Measurements from ENCODE around the gene AGBL3.
A peak's percentile ranks its signal among the peaks of the same experiment; 100 is the strongest.
"Not testable (repeated sequence)": the region's sequence is repeated elsewhere in the genome, so short reads cannot be mapped to it uniquely, and the experiment has no call there.

Gene AGBL3

DNA sequence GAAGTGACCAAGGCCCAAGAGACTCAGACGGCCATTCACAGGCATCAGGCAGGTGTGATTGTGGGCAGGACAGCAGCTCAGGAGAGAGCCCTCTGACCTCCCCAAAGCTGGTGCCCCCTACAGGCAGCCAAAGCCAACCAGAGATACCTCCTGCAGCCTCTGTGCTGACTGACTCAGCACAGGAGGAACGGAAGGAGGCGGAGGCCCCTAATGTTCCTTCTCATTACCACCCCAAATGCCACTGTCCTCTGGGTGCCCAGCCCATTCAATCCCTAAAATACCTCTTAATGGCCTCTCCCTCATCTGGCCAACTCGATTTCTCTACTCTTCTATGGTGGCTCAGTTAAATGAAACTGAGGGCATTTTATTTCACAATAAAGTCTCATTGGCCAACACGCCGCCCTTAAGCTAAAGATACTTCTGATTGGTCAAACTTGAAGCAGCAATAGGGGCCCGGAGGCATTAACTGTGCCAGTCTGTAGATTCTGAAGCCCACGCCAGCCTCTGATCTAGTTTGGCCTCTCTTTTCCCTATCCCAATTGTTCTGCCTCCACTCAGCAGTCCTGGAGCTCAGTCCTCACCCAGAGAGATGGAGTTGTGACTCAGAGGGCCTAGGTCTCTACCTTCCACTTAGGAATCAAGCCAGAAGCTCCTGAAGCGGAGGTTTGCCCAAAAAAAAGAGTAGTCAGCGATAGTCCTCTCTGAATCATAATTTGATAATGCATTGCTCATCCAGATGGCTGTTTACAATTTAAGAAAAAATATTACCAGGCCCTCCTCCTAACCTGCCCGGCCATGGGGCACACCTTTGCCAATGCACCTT lies 183.0 kb downstream of the AGBL3 start:
- peak; percentile 67 to 78 (median 72) for DNase-seq

DNA sequence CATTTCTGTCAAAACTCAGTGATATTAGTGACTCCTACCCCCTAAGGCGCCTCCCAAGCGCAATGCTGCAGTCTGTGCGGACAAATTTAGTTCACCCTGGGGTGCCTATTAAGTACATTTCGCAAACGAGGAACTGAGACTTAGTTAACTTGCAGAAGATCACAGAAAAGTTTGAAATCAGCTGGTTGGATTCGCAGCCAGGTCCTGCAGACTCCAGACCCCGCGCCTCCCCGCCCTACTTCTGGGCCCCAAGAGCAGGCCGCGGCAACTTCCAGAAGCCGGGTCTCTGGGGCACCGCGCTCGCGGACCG lies 183.6 kb downstream of the AGBL3 start:
- peak in 2 of 3 donors; percentile 54 to 56 for DNase-seq

DNA sequence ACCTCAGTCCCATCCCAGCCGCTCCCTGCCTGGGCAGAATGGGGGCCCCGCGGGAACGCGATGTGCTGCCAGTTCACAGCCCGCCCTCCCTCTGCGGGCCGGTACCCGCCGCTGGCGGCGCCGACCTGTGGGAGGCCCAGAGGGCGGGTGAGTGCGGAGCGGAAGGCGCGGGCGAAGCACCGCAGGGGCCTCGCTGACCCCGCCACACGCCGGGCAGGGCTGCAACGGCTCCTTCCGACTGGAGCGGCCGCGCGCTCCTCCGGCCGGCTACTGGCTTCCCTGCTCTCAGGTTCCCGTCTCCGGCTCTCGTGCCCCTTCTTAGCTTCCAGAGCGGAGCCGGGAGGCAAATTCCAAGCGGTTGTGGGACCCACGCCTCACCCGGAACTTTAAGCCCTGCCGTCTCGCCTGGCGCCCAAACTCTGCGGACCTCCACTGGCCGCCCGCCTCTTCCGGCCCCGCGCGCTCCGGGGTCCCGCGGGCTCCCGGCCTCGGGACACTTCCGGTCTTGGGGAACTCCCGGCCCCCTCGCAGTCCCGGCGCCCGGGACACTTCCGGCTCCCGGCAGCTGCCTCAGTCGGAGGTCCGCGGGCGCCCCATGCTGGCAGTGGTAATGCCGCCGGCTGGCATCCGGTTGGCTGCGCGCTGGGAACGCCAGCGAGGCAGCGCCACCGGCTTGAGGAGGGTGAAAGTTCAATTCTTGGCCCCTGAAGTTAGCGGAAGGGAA lies 184.1 kb downstream of the AGBL3 start, which contains the start of gene CYREN:
Gene CYREN (minus strand): TSS at position 434 of the 724 bp plus-strand sequence. CDS start 1,785 bp downstream, outside the sequence.
- DNase-seq = peak; percentile 98 to 99 (median 98)

DNA sequence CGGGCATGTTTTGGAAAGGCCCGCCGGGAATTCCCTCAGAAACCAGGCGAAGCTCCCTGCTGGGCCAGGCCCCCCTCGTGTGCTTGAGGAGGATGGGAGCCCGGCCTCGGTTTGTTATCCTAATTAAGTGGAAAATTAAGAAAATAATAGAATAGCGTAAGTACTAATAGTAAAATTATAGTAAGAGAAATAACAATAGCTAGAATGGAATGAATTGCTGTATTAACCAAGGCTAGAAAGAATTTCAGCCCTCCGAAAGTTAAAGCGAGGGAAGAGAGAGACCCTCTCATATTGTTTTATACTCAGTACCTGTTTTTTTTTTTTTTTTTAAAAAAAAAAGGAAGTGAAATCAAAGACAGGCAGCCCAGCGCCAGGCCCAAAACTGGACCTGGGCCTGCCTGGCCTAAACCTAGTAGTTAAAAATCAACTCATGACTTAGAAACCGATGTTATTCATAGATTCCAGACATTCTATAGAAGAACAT lies 184.7 kb downstream of the AGBL3 start:
- not testable (repeated sequence) for DNase-seq

GRCh38 chr7:135171581-135172291 lies 185.4 kb downstream of the AGBL3 start:
- DNase-seq = peak in 1 of 3 donors; percentile 33

DNA sequence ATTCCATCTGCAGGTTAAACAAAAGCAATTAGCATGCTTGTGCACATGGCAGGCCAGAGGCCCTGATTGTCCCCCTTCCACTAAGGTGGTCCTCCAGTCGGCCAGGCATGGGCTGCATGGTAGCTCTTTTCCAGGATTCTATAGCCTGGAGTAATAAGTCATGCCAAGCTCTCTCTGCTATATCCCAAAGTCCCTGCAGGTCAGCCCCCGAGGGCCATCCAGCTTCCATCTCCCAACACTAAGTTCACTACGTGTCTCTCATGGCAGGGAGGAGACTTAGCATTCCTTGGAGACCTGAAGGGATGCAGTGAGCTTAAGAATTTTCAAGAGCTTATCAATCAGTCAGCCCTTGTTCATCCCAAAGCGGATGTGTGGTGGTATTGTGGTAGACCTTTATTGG lies 187.6 kb downstream of the AGBL3 start:
- not testable (repeated sequence) for DNase-seq

DNA sequence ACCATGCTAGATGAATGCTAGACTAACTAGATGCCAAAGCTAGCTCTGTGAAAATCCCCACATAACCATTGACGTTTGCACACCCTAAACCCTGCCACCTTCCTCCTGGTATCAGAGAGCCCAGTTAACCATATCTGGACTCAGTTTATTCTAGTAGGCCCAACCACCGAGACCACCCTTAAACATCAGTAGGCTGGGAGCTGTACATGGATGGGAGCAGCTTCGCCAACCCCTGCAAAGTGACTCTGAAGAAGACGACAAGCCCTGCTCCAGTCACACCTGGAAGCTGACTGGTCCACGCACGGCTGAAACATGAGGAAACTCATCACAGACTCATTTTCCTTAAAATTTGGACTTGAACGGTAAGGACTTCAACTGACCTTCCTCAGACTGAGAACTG lies 188.6 kb downstream of the AGBL3 start:
- no peak for DNase-seq

DNA sequence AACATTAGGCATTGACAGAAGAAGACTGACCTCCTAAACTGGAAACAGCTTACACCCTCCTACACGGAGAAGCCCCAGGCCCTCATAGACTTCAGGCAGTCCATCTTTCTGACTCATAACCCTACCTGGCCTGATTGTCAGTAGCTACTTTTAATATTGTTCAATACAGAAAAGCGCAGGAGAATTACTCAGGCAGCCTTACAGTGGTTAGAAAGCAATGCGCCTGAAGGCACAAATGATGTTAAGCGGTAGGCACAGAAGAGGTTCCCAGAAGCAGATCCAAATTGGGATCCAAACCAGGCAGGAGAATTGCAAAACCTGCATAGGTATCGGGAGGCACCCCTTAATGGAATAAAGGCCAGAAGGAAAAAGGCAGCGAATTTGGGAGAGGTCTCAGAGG lies 189.6 kb downstream of the AGBL3 start:
- DNase-seq = no peak

DNA sequence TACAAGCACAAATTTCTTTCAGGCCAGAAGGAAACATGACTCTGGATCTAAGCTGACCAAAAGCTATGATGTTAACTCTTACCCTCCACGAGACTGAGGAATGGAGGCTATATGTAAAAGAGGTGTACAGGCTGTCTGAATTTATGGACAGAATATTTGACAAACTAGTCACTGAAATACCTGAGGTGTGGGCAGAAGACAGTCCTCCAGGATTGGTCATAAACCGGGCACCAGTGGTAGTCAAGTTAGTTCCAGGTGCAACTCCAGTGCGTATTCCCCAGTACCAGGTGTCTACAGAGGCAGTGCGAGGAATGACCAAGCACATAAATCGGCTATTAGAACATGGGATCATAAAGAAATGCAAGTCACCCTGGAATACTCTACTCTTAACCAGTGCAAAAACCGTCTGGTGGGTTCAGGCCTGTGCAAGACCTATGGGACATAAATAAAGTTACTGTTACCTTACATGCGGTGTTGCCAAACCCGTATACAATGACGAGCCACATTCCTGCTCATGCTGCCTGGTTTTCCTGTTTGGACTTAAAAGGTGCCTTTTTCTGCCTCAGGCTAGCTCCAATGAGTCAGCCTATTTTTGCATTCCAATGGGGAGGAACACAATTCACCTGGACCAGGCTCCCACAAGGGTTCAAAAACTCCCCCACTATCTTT lies 190.9 kb downstream of the AGBL3 start:
- DNase-seq = no peak

DNA sequence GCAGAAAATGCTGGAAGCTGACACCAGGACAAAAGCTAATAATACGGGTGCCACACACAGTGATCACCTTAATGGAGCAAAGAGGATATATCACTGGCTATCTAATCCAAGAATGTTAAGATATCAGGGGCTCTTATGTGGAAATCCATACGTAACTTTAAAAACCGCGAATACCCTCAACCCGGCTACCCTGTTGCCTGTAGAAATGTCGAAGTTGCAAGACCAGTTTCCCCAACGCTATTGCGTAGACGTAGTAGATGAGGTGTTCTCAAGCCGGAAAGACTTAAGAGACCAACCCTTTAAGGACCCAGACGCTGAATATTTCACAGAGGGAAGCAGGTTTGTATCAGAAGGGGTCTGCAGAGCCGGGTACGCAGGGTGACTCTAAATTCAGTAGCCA lies 192.1 kb downstream of the AGBL3 start:
- DNase-seq = no peak

- no peak for DNase-seq
These were observed 193.1 kb downstream of the AGBL3 start for GRCh38 chr7:135179321-135179925.

- no peak for DNase-seq
These were observed 193.8 kb downstream of the AGBL3 start for GRCh38 chr7:135180122-135180521.

DNA sequence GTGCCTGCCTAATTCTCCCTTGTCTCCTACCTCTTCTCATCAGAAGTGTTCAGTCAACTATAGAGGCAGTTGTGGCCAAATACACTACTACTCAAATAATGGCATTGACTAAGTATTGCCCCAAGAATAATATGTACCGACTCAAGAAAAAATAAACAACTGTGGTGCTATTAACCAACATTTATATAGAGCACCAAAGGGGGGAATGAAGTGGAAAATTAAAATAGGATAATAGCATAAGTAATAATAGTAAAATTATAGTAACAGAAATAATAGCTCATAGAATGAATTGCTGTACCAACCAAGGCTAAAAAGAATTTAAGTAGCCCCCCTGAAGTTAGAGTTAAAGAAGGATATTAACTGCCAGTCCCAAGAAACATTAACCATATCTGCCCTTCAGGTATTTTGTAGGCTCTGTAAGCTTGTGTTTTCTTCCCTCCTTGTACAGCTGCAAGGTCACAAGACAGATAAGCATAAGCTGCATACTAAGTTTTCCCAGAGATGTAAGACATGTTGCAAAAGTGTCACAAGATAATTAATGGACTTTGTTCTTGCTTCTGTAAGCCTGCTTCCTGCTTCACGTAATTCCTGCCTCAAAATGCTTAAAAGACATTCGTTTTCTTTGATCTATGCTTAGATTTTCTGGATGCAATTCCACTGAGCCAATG lies 195.1 kb downstream of the AGBL3 start:
- DNase-seq = no peak

DNA sequence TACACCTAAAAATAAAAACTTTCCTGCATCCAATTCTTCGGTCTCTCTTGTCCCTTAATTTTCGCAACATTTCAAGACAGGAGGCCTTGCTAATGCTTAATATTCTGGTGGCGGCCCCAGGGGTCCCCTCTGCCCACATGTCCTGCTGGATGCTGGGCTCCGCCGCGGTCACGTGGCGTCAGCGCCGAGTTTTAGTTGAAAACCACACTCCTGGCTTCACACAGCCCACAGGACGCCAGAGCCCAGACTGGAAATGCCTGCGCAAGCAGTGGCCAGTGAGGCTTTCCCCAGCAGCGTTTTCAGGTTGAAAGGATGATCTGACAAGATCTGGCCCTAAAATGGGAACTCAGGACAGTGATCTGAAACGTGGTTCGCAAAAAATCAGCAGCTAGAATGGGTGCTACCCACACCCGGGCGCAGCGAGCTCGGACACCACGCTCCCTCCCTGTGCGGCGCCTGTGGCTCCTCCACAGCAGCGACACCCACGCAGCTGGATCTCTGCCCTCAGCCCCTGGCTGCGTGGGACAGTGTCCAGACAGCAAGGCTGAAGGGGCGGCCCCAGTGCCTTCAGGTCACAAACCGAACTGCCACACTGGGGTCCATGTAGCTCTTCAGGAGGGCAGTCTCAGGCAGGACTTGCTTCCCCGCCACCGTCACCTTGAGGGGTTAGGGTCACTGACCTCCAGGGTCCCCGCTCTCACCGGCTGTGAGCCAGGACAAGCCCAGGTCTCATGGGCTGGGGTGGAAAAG lies 195.8 kb downstream of the AGBL3 start:
- no peak for DNase-seq

GRCh38 chr7:135183478-135183877 lies 197.2 kb downstream of the AGBL3 start:
- DNase-seq = no peak

DNA sequence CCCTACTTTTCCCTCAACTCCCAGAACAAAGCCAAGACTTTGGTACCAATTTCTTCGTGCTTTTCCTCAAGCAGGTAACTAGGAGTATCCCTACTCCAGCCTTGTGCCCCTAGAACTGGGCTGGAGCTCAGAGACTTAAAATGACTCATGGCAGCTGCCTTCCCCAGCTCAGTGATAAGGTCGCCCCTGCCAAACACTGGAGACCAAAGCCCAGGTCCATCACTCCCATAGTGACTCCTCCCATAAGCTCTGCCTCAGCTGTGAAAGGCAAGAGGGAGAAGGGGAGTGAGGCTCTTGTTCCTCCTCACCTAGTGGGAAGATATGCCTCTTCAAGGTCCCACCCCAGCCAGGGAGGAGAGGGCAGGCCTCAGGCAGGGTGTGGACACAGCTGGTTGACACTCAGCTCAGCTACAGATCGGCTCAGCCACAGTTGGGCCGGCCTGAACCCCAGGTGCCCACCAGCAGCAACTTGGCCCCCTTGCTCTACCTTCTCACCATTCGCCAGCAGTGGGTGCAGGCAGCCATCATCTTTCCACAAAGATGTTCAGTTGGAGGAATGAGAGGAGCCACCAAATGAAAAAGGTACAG lies 198.0 kb downstream of the AGBL3 start:
- DNase-seq = no peak
